ENCODE data around the gene URM1.

Gene URM1

GRCh38 chr9:128384801-128385495 lies 13.8 kb downstream of the URM1 start:
- Histone ChIP-seq H4K8ac (ENCODE audit: low read depth, low read length) (no peak overlapping the region), H2BK15ac (replicated peaks; ENCODE audit: low read depth) (no peak overlapping the region), H3K79me1 (ENCODE audit: low read length) (no peaks in the 10 kb centered on the region), H3K4ac (ENCODE audit: low read depth, low read length) (no peak overlapping the region), H3K27me3 (ENCODE audit: insufficient read depth, low read length, poor library complexity) (no peaks in the 10 kb centered on the region), H3K4me3 (ENCODE audit: low read length) (no peak overlapping the region), H3K27ac (ENCODE audit: low read depth, low read length) (no peak overlapping the region), H3K18ac (ENCODE audit: low read length) (no peak overlapping the region), H3K36me3 (ENCODE audit: control insufficient read depth, insufficient read depth, low read length) (peaks cover 5% of the 10 kb centered on the region), H2BK5ac (ENCODE audit: low read length) (no peak overlapping the region), H3K23ac (ENCODE audit: low read length) (no peak overlapping the region), H3K4me1 (ENCODE audit: control insufficient read depth, low read depth, low read length) (peaks cover 3% of the 10 kb centered on the region), H3K9ac (ENCODE audit: low read length) (no peak overlapping the region), H2AK5ac (ENCODE audit: low read length) (no peak overlapping the region), H2BK120ac (ENCODE audit: low read depth, low read length) (no peak overlapping the region), H3K4me2 (ENCODE audit: low read length) (no peak overlapping the region), H3K56ac (ENCODE audit: low read length) (no peak overlapping the region), H3K79me2 (ENCODE audit: control insufficient read depth, insufficient read depth, low read length) (no peaks in the 10 kb centered on the region), H4K5ac (ENCODE audit: low read length) (no peak overlapping the region)
- DNase-seq, result peak; percentile 73
- no CpG with 5 or more reads among the region's 7 CpGs for WGBS (ENCODE audit: extremely low coverage, insufficient coverage, low lambda C conversion rate)

DNA sequence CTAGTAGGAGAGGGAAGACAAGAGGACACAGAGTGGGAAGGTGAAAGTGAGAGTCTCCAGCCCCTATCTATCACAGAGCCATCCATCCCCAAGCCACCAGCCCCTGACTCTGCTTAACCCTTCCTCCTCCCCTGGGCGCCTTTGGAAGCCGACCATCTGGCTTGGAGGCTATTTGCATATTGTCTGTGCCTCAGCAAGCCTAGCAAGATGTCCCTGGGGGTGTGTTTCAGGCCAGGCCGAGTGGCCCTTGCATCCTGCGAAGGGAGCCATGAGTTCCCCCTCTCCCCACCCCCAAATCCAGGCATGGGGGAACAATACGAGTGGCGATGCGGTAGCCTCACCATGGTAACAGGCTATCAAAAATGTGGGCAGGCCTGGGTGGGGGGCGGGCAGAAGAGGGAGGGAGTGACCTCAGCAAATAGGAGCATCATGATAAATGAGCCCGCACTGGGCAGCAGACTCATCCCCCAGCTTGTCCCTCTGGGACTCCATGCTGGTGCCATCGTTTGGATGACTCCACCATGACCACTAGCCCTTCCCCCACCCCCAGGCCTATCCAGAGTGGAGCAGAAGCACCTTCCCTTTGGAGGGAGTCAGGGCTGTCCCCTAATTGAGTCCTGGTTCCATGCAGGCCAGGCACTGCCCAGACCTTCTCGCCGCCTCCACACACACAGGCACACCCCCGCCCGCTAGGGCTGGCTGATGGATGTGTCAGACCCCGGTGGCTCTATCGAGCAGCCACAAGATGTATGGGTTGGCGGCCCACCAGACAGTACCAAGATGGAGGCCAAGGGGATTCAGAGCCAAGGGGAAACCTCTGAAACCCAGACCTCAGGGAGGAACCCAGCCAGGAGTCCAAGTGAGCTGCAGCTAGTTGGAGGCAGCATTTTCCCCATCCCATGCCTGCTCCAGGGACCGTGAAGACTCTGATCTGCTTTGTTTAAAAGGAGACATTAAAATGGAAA lies 14.6 kb downstream of the URM1 start:
- H3K4ac ChIP-seq (ENCODE audit: low read depth, low read length), result no peak overlapping the region
- H3K27me3 ChIP-seq (ENCODE audit: insufficient read depth, low read length, poor library complexity), result peaks cover 5% of the 10 kb centered on the region
- H3K36me3 ChIP-seq (ENCODE audit: control insufficient read depth, insufficient read depth, low read length), result peaks cover 5% of the 10 kb centered on the region
- H2BK5ac ChIP-seq (ENCODE audit: low read length), result no peak overlapping the region
- no peak overlapping the region for H3K23ac ChIP-seq (ENCODE audit: low read length)
- no peaks in the 10 kb centered on the region for H3K79me2 ChIP-seq (ENCODE audit: control insufficient read depth, insufficient read depth, low read length)
- no peak overlapping the region for H3K56ac ChIP-seq (ENCODE audit: low read length)
- no peak overlapping the region for H3K9ac ChIP-seq (ENCODE audit: low read length)
- DNase-seq, result no peak
- H3K18ac ChIP-seq (ENCODE audit: low read length), result no peak overlapping the region
- H2AK5ac ChIP-seq (ENCODE audit: low read length), result no peak overlapping the region
- peaks cover 3% of the 10 kb centered on the region for H3K4me1 ChIP-seq (ENCODE audit: control insufficient read depth, low read depth, low read length)
- H3K4me2 ChIP-seq (ENCODE audit: low read length), result no peak overlapping the region
- no peak overlapping the region for H2BK15ac ChIP-seq (replicated peaks; ENCODE audit: low read depth)
- no peak overlapping the region for H3K27ac ChIP-seq (ENCODE audit: low read depth, low read length)
- no peak overlapping the region for H4K5ac ChIP-seq (ENCODE audit: low read length)
- no peak overlapping the region for H2BK120ac ChIP-seq (ENCODE audit: low read depth, low read length)
- H4K8ac ChIP-seq (ENCODE audit: low read depth, low read length), result no peak overlapping the region
- H3K4me3 ChIP-seq (ENCODE audit: low read length), result no peak overlapping the region
- no peaks in the 10 kb centered on the region for H3K79me1 ChIP-seq (ENCODE audit: low read length)
- WGBS (ENCODE audit: extremely low coverage, insufficient coverage, low lambda C conversion rate), result no CpG with 5 or more reads among the region's 18 CpGs

GRCh38 chr9:128388150-128388549 lies 17.0 kb downstream of the URM1 start:
- DNase-seq, result no peak
- Histone ChIP-seq H3K27ac (ENCODE audit: low read depth, low read length) (no peak overlapping the region), H3K4me3 (ENCODE audit: low read length) (no peak overlapping the region), H3K9ac (ENCODE audit: low read length) (no peak overlapping the region), H2BK120ac (ENCODE audit: low read depth, low read length) (no peak overlapping the region), H4K8ac (ENCODE audit: low read depth, low read length) (no peak overlapping the region), H2AK5ac (ENCODE audit: low read length) (no peak overlapping the region), H3K4me1 (ENCODE audit: control insufficient read depth, low read depth, low read length) (peaks cover 3% of the 10 kb centered on the region), H3K4ac (ENCODE audit: low read depth, low read length) (no peak overlapping the region), H3K18ac (ENCODE audit: low read length) (no peak overlapping the region), H3K36me3 (ENCODE audit: control insufficient read depth, insufficient read depth, low read length) (peaks cover 5% of the 10 kb centered on the region), H3K4me2 (ENCODE audit: low read length) (no peak overlapping the region), H2BK15ac (replicated peaks; ENCODE audit: low read depth) (no peak overlapping the region), H3K79me2 (ENCODE audit: control insufficient read depth, insufficient read depth, low read length) (no peaks in the 10 kb centered on the region), H3K23ac (ENCODE audit: low read length) (no peak overlapping the region), H3K56ac (ENCODE audit: low read length) (no peak overlapping the region), H4K5ac (ENCODE audit: low read length) (no peak overlapping the region), H3K79me1 (ENCODE audit: low read length) (no peaks in the 10 kb centered on the region), H2BK5ac (ENCODE audit: low read length) (no peak overlapping the region), H3K27me3 (ENCODE audit: insufficient read depth, low read length, poor library complexity) (peaks cover 25% of the 10 kb centered on the region)
- no CpG with 5 or more reads among the region's 10 CpGs for WGBS (ENCODE audit: extremely low coverage, insufficient coverage, low lambda C conversion rate)

- Histone ChIP-seq H3K9ac (ENCODE audit: low read length) (no peak overlapping the region), H3K27ac (ENCODE audit: low read depth, low read length) (no peak overlapping the region), H3K79me2 (ENCODE audit: control insufficient read depth, insufficient read depth, low read length) (no peaks in the 10 kb centered on the region), H3K23ac (ENCODE audit: low read length) (no peak overlapping the region), H3K56ac (ENCODE audit: low read length) (no peak overlapping the region), H2BK5ac (ENCODE audit: low read length) (no peak overlapping the region), H3K27me3 (ENCODE audit: insufficient read depth, low read length, poor library complexity) (peaks cover 34% of the 10 kb centered on the region), H3K18ac (ENCODE audit: low read length) (no peak overlapping the region), H3K4me2 (ENCODE audit: low read length) (no peak overlapping the region), H3K4me3 (ENCODE audit: low read length) (no peak overlapping the region), H2AK5ac (ENCODE audit: low read length) (no peak overlapping the region), H3K4ac (ENCODE audit: low read depth, low read length) (no peak overlapping the region), H4K5ac (ENCODE audit: low read length) (no peak overlapping the region), H3K36me3 (ENCODE audit: control insufficient read depth, insufficient read depth, low read length) (peaks cover 5% of the 10 kb centered on the region), H3K4me1 (ENCODE audit: control insufficient read depth, low read depth, low read length) (peaks cover 5% of the 10 kb centered on the region), H4K8ac (ENCODE audit: low read depth, low read length) (no peak overlapping the region), H3K79me1 (ENCODE audit: low read length) (no peaks in the 10 kb centered on the region), H2BK15ac (replicated peaks; ENCODE audit: low read depth) (no peak overlapping the region), H2BK120ac (ENCODE audit: low read depth, low read length) (no peak overlapping the region)
- no CpG with 5 or more reads among the region's 13 CpGs for WGBS (ENCODE audit: extremely low coverage, insufficient coverage, low lambda C conversion rate)
- DNase-seq, result no peak
Observed at GRCh38 chr9:128389395-128390149, 18.4 kb downstream of the URM1 start.

DNA sequence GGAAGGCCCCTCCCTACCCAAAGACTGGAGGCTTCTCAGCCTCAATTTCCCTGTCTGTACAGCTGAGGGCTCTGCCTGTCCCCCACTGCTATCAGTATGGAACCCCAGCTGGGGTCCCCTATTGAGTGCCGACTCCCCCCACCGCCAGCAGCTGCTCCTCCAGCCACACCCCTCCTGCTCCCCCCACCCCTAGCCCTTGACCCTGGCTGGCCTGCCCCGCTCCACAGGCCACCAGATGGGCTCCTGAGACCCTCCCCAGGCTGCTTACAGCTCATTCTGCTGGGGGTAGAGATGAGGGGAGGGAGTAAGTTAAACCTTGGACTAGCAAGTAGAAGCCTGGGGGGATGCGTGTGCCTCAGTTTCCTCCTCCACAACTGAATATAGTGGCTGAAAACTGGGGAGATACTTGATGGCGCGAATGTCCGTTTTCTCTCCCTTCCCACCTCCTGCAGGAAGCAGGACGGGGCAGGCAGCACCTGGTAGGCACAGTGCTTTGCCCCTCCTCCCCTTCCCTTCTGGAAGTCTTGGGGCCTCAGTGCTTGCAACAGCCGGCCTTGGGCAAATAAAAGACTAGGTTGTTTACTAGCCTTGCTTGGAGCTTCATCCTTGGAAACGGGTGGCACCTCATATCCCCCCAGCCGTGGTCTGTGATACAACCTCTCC lies 19.1 kb downstream of the URM1 start:
- Histone ChIP-seq H4K8ac (ENCODE audit: low read depth, low read length) (no peak overlapping the region), H3K79me2 (ENCODE audit: control insufficient read depth, insufficient read depth, low read length) (no peaks in the 10 kb centered on the region), H3K4me2 (ENCODE audit: low read length) (no peak overlapping the region), H3K4me1 (ENCODE audit: control insufficient read depth, low read depth, low read length) (peaks cover 2% of the 10 kb centered on the region), H2BK120ac (ENCODE audit: low read depth, low read length) (no peak overlapping the region), H2AK5ac (ENCODE audit: low read length) (no peak overlapping the region), H4K5ac (ENCODE audit: low read length) (no peak overlapping the region), H3K27me3 (ENCODE audit: insufficient read depth, low read length, poor library complexity) (peaks cover 40% of the 10 kb centered on the region), H3K4me3 (ENCODE audit: low read length) (no peak overlapping the region), H3K56ac (ENCODE audit: low read length) (no peak overlapping the region), H3K4ac (ENCODE audit: low read depth, low read length) (no peak overlapping the region), H3K79me1 (ENCODE audit: low read length) (no peaks in the 10 kb centered on the region), H3K18ac (ENCODE audit: low read length) (no peak overlapping the region), H3K9ac (ENCODE audit: low read length) (no peak overlapping the region), H3K36me3 (ENCODE audit: control insufficient read depth, insufficient read depth, low read length) (peaks cover 5% of the 10 kb centered on the region), H3K27ac (ENCODE audit: low read depth, low read length) (no peak overlapping the region), H2BK15ac (replicated peaks; ENCODE audit: low read depth) (no peak overlapping the region), H3K23ac (ENCODE audit: low read length) (no peak overlapping the region), H2BK5ac (ENCODE audit: low read length) (no peak overlapping the region)
- WGBS (ENCODE audit: extremely low coverage, insufficient coverage, low lambda C conversion rate), result no CpG with 5 or more reads among the region's 11 CpGs
- no peak for DNase-seq
